ENCODE results near the gene EDEM2. TPM values are rescaled to one million over a fixed set of nuclear protein-coding genes. Genes with fewer than 3 reads are reported as not detected.
A peak's percentile ranks its signal among the peaks of the same experiment; 100 is the strongest.

EDEM2 gene
- polyA plus RNA-seq, 2 of the 4 experiments (the other 2 are of a cell fraction): 41.6 to 51.2 TPM

DNA sequence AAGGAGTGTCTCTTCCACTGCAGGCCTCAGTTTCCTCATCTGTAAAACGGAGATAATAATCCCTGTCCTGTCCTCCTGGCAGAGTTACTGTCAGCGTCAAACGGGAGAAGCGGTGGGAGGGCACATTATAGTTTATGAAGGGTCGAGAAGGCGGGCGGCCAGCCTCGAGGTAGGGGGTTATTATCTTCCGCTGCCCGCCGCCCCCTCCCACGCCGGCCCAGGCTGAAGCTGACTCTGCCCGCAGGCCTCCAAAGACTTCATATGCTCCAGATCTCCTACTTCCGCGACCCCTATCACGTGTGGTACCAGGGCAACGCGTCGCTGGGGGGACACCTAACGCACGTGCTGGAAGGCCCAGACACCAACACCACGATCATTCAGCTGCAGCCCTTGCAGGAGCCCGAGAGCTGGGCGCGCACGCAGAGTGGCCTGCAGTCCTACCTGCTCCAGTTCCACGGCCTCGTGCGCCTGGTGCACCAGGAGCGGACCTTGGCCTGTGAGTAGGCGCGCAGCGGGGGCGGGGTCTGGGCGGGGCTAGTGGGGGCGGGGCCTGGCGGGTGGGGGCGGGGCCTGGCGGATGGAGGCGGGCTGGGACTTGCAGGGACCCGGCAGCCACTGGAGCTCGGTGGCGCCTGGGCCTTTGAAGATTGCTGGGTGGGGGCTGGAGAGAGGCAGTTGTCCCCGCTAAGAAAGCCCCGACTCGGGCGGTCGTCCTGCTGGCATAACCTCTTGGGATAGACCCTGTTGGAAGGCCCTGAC lies 27.5 kb upstream of the EDEM2 start:
- H3K9me3 ChIP-seq: no peaks in the 10 kb centered on the region
- peak in 1 of 2 experiments; percentile 37 for DNase-seq (ENCODE audit: low read depth in 1 of 2, low spot score in 1 of 2)
- peak overlapping the region; percentile 77 for H3K4me2 ChIP-seq
- WGBS (ENCODE audit: missing lambda C conversion rate): 96% methylated on average over 34 of the region's 49 CpGs
- POLR2A ChIA-PET: no interaction called here
- FAIRE-seq: no peak
- H3K4me1 ChIP-seq: peaks cover 30% of the 10 kb centered on the region
- TF ChIP-seq TP53 (CRISPR knock-in tag; IDR thresholded peaks at IDR 0.05): no peak
- TF ChIP-seq CEBPB (IDR thresholded peaks at IDR 0.05): no peak
- TF ChIP-seq EHMT2 (IDR thresholded peaks at IDR 0.05; ENCODE audit: low read depth): no peak
- TF ChIP-seq ZFP36 (IDR thresholded peaks at IDR 0.05; ENCODE audit: borderline replicate concordance, partially characterized antibody): no peak
- peak overlapping the region in 1 of 2 experiments; percentile 8; a peak in 1 of 6 replicates for H3K27ac ChIP-seq
- no peak for ATAC-seq
- no peak overlapping the region for H3K4me3 ChIP-seq
- CTCF ChIA-PET: interaction anchor here (1.0 to 3.4 kb wide), 2 partner anchors 30 to 34 kb away, joined by 5 to 16 read pairs; no protein-coding TSS in a partner anchor

DNA sequence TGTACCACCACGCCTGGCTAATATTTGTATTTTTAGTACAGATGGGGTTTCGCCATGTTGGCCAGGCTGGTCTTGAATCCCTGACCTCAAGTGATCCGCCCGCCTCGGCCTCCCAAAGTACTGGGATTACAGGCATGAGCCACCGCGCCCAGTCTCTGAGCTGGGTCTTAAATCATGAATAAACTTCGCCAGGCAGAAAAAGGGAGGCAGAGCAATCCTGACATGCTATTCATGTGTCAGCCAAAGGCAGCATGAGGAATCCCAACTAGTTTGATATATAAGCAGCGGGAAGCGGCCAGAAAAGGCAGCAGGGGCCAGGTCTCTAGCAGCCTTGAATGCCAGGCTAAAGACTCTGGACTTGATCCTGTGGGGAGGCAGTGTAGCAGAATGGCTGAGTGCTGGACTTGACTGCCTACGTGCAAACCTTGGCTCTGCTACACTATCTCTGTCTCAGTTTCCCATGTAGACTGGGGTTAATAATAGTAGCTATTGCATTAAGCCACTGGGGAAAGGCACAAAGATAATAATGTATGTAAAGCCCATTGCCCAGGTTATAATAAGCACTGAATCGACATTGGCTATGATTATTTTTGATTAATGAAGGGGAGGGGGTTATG lies 26.5 kb upstream of the EDEM2 start:
- POLR2A ChIA-PET: no interaction called here
- peaks cover 25% of the 10 kb centered on the region for H3K4me1 ChIP-seq
- CTCF ChIA-PET: interaction anchor here (1.7 kb wide), 1 partner anchor 29 kb away, joined by 5 read pairs; no protein-coding TSS in a partner anchor
- WGBS (ENCODE audit: missing lambda C conversion rate): 83% methylated on average over 12 of the region's 12 CpGs
- peak overlapping the region; percentile 17; the same call in 1 of the 3 replicates for H3K4me3 ChIP-seq
- ATAC-seq: no peak
- FAIRE-seq: no peak
- H3K27ac ChIP-seq: peak overlapping the region in 1 of 2 experiments; percentile 87; a peak in 3 of 6 replicates
- DNase-seq (ENCODE audit: low read depth in 1 of 2, low spot score in 1 of 2): no peak
- H3K4me2 ChIP-seq: peak overlapping the region; percentile 77
- no peak for TF ChIP-seq PHF8 (IDR thresholded peaks at IDR 0.05; ENCODE audit: borderline replicate concordance, low read depth)
- TF ChIP-seq POLR2A (IDR thresholded peaks at IDR 0.05; ENCODE audit: low read length): no peak
- TF ChIP-seq, protein P1, sequence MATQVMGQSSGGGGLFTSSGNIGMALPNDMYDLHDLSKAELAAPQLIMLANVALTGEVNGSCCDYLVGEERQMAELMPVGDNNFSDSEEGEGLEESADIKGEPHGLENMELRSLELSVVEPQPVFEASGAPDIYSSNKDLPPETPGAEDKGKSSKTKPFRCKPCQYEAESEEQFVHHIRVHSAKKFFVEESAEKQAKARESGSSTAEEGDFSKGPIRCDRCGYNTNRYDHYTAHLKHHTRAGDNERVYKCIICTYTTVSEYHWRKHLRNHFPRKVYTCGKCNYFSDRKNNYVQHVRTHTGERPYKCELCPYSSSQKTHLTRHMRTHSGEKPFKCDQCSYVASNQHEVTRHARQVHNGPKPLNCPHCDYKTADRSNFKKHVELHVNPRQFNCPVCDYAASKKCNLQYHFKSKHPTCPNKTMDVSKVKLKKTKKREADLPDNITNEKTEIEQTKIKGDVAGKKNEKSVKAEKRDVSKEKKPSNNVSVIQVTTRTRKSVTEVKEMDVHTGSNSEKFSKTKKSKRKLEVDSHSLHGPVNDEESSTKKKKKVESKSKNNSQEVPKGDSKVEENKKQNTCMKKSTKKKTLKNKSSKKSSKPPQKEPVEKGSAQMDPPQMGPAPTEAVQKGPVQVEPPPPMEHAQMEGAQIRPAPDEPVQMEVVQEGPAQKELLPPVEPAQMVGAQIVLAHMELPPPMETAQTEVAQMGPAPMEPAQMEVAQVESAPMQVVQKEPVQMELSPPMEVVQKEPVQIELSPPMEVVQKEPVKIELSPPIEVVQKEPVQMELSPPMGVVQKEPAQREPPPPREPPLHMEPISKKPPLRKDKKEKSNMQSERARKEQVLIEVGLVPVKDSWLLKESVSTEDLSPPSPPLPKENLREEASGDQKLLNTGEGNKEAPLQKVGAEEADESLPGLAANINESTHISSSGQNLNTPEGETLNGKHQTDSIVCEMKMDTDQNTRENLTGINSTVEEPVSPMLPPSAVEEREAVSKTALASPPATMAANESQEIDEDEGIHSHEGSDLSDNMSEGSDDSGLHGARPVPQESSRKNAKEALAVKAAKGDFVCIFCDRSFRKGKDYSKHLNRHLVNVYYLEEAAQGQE (IDR thresholded peaks at IDR 0.05): no peak
- TF ChIP-seq ZFP36 (IDR thresholded peaks at IDR 0.05; ENCODE audit: borderline replicate concordance, partially characterized antibody): no peak
- TF ChIP-seq NR3C1 (IDR thresholded peaks at IDR 0.05): no peak
- no peak for TF ChIP-seq ZSCAN20 (CRISPR knock-in tag; IDR thresholded peaks at IDR 0.05)
- TF ChIP-seq NPAS2 (CRISPR knock-in tag; IDR thresholded peaks at IDR 0.05; ENCODE audit: borderline replicate concordance): no peak
- TF ChIP-seq ZNF302 (CRISPR knock-in tag; IDR thresholded peaks at IDR 0.05): no peak
- TF ChIP-seq, protein P2, sequence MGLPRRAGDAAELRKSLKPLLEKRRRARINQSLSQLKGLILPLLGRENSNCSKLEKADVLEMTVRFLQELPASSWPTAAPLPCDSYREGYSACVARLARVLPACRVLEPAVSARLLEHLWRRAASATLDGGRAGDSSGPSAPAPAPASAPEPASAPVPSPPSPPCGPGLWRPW (IDR thresholded peaks at IDR 0.05): no peak
- TF ChIP-seq POLR2AphosphoS2 (conservative IDR thresholded peaks at IDR 0.05; ENCODE audit: low read length): no peak
- TF ChIP-seq HDAC2 (IDR thresholded peaks at IDR 0.05): no peak
- no peak for TF ChIP-seq CHD2 (IDR thresholded peaks at IDR 0.05; ENCODE audit: low read length, partially characterized antibody)
- TF ChIP-seq, protein P3, sequence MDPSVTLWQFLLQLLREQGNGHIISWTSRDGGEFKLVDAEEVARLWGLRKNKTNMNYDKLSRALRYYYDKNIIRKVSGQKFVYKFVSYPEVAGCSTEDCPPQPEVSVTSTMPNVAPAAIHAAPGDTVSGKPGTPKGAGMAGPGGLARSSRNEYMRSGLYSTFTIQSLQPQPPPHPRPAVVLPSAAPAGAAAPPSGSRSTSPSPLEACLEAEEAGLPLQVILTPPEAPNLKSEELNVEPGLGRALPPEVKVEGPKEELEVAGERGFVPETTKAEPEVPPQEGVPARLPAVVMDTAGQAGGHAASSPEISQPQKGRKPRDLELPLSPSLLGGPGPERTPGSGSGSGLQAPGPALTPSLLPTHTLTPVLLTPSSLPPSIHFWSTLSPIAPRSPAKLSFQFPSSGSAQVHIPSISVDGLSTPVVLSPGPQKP (IDR thresholded peaks at IDR 0.05; ENCODE audit: low read depth, low read length): no peak
- no peak for TF ChIP-seq RAD21 (conservative IDR thresholded peaks at IDR 0.05 in 1 of 2, IDR thresholded peaks at IDR 0.05 in 1 of 2)
- no peaks in the 10 kb centered on the region for H3K9me3 ChIP-seq
